Hepatocyte (in vitro differentiated cells): Measurements from ENCODE around the gene FOXO3. TPM values are rescaled to one million over a fixed set of nuclear protein-coding genes. Genes with fewer than 3 reads are reported as not detected.

ENCODE experiments used
- DNase-seq: peaks from one replicate; pipeline ENCODE4 v3.0.0-alpha.2; 2016; ENCODE audit warnings: low spot score
- H2AFZ ChIP-seq: fragments of 200-600 bp; sonication (generic); 2 replicates; pipeline ENCODE4 v1.6.0; 2016; ENCODE audit warnings: antibody characterized with exemption, mild to moderate bottlenecking
- H3K27ac ChIP-seq: fragments of 200-600 bp; sonication (generic); 2 replicates; pipeline ENCODE4 v1.5.1; 2016; ENCODE audit warnings: mild to moderate bottlenecking
- H3K27me3 ChIP-seq: fragments of 200-600 bp; sonication (generic); 2 replicates; pipeline ENCODE4 v1.6.1; 2016
- H3K36me3 ChIP-seq: fragments of 200-600 bp; sonication (generic); replicated peaks from 2 replicates; pipeline ENCODE4 v1.5.1; 2016; ENCODE audit warnings: low read depth; ENCODE audit not compliant: insufficient read depth
- H3K4me1 ChIP-seq: fragments of 200-600 bp; sonication (generic); 2 replicates; pipeline ENCODE4 v1.5.1; 2016; ENCODE audit warnings: mild to moderate bottlenecking, moderate library complexity; ENCODE audit not compliant: insufficient read depth
- H3K4me2 ChIP-seq: fragments of 200-600 bp; sonication (generic); 2 replicates; pipeline ENCODE4 v1.6.0; 2016
- H3K4me3 ChIP-seq: fragments of 200-600 bp; sonication (generic); 2 replicates; pipeline ENCODE4 v1.5.1; 2016; ENCODE audit warnings: mild to moderate bottlenecking
- H3K79me2 ChIP-seq: fragments of 200-600 bp; sonication (generic); 2 replicates; pipeline ENCODE4 v1.6.0; 2017; ENCODE audit warnings: mild to moderate bottlenecking
- H3K9me2 ChIP-seq: fragments of 200-600 bp; sonication (generic); replicated peaks from 2 replicates; pipeline ENCODE4 v1.6.0; 2017; ENCODE audit warnings: mild to moderate bottlenecking; ENCODE audit not compliant: insufficient read depth
- H3K9me3 ChIP-seq: fragments of 200-600 bp; sonication (generic); 2 replicates; pipeline ENCODE4 v1.5.1; 2016; ENCODE audit warnings: low read depth, mild to moderate bottlenecking
- H4K20me1 ChIP-seq: fragments of 200-600 bp; sonication (generic); 2 replicates; pipeline ENCODE4 v1.6.0; 2016; ENCODE audit warnings: mild to moderate bottlenecking; ENCODE audit not compliant: insufficient read depth, poor library complexity, severe bottlenecking
- CTCF ChIP-seq: fragments of 200-600 bp; sonication (generic); IDR thresholded peaks from 2 replicates; pipeline ENCODE4 v1.5.1; 2016; ENCODE audit warnings: antibody characterized with exemption, mild to moderate bottlenecking; ENCODE audit not compliant: poor library complexity
- EZH2 ChIP-seq: fragments of 200-600 bp; sonication (generic); IDR thresholded peaks from 2 replicates; pipeline ENCODE4 v1.6.1; 2016; ENCODE audit warnings: antibody characterized with exemption, mild to moderate bottlenecking, borderline replicate concordance
- EZH2phosphoT487 ChIP-seq: fragments of 200-600 bp; sonication (generic); IDR thresholded peaks from one replicate; pipeline ENCODE4 v1.6.1; 2018; ENCODE audit warnings: antibody characterized with exemption, mild to moderate bottlenecking, low read depth, moderate library complexity; ENCODE audit not compliant: unreplicated experiment, severe bottlenecking
- WGBS: methylation state at CpG from one replicate; pipeline ENCODE4 v1.1.6; 2016; ENCODE audit warnings: low lambda C conversion rate; ENCODE audit errors: missing lambda C conversion rate; 5-methylcytosine and 5-hydroxymethylcytosine counted together
- polyA plus RNA-seq: library from polyadenylated mRNA; unstranded; fragments of >200 nt; fragmentation: Nextera tagmentation; extraction: Ambion mirVana; gene quantifications from 2 replicates; pipeline ENCODE4 v1.2.1, GENCODE V29; 2016
- total RNA-seq: library from RNA; depleted of rRNA; stranded (reverse); fragments of >200 nt; gene quantifications from 2 replicates; pipeline ENCODE4 v1.2.3, GENCODE V29; 2014

FOXO3 gene
- total and polyA plus RNA-seq, 2 experiments from 2014 or later = 44.6 to 54.9 TPM

GRCh38 chr6:108565091-108565766, 4.5 kb downstream of the FOXO3 start:
- H3K36me3 ChIP-seq = no peaks in the 10 kb centered on the region
- H3K4me1 ChIP-seq = peaks cover 27% of the 10 kb centered on the region
- H3K9me3 ChIP-seq = no peaks in the 10 kb centered on the region
- WGBS = 70% methylated on average over 4 of the region's 4 CpGs
- TF ChIP-seq EZH2 = no peak
- TF ChIP-seq CTCF = no peak
- no peak for TF ChIP-seq EZH2phosphoT487
- peaks cover 85% of the 10 kb centered on the region for H3K79me2 ChIP-seq
- no peak overlapping the region for H3K4me3 ChIP-seq
- H4K20me1 ChIP-seq = peaks cover 81% of the 10 kb centered on the region
- no peak for DNase-seq
- no peak overlapping the region for H2AFZ ChIP-seq
- H3K9me2 ChIP-seq = no peaks in the 10 kb centered on the region
- no peaks in the 10 kb centered on the region for H3K27me3 ChIP-seq
- peak overlapping the region; percentile 89 for H3K4me2 ChIP-seq
- H3K27ac ChIP-seq = peak overlapping the region; percentile 18

- Histone ChIP-seq H3K9me2 (no peaks in the 10 kb centered on the region), H3K9me3 (no peaks in the 10 kb centered on the region), H4K20me1 (peaks cover 87% of the 10 kb centered on the region), H3K36me3 (no peaks in the 10 kb centered on the region), H3K79me2 (peaks cover 91% of the 10 kb centered on the region), H3K27ac (peak overlapping the region; percentile 18), H3K27me3 (no peaks in the 10 kb centered on the region), H2AFZ (no peak overlapping the region), H3K4me2 (peak overlapping the region; percentile 89), H3K4me3 (no peak overlapping the region), H3K4me1 (peaks cover 27% of the 10 kb centered on the region)
- no peak for DNase-seq
- TF ChIP-seq EZH2phosphoT487 (no peak), CTCF (peak; percentile 11)
- WGBS = 47% methylated on average over 4 of the region's 4 CpGs
Measured at GRCh38 chr6:108565893-108566292, 5.2 kb downstream of the FOXO3 start.

- H3K4me2 ChIP-seq = peak overlapping the region; percentile 89
- peaks cover 96% of the 10 kb centered on the region for H3K79me2 ChIP-seq
- peak overlapping the region; percentile 18 for H3K27ac ChIP-seq
- no peaks in the 10 kb centered on the region for H3K9me2 ChIP-seq
- H3K36me3 ChIP-seq = no peaks in the 10 kb centered on the region
- H3K27me3 ChIP-seq = no peaks in the 10 kb centered on the region
- H2AFZ ChIP-seq = no peak overlapping the region
- no peak for DNase-seq
- no peak for TF ChIP-seq CTCF
- TF ChIP-seq EZH2phosphoT487 = no peak
- no peak for TF ChIP-seq EZH2
- peaks cover 91% of the 10 kb centered on the region for H4K20me1 ChIP-seq
- H3K4me1 ChIP-seq = peaks cover 27% of the 10 kb centered on the region
- H3K4me3 ChIP-seq = no peak overlapping the region
- no peaks in the 10 kb centered on the region for H3K9me3 ChIP-seq
Measured at GRCh38 chr6:108566406-108566805, 5.7 kb downstream of the FOXO3 start.

GRCh38 chr6:108568101-108568500, 7.4 kb downstream of the FOXO3 start:
- no peak for DNase-seq
- no peaks in the 10 kb centered on the region for H3K36me3 ChIP-seq
- H3K9me3 ChIP-seq = no peaks in the 10 kb centered on the region
- H3K9me2 ChIP-seq = no peaks in the 10 kb centered on the region
- H3K79me2 ChIP-seq = peaks cover 99% of the 10 kb centered on the region
- no peak overlapping the region for H3K4me2 ChIP-seq
- peaks cover 27% of the 10 kb centered on the region for H3K4me1 ChIP-seq
- no peaks in the 10 kb centered on the region for H3K27me3 ChIP-seq
- H3K27ac ChIP-seq = no peak overlapping the region
- H4K20me1 ChIP-seq = peaks cover 92% of the 10 kb centered on the region
- no peak overlapping the region for H2AFZ ChIP-seq
- TF ChIP-seq CTCF = no peak
- TF ChIP-seq EZH2 = no peak
- TF ChIP-seq EZH2phosphoT487 = no peak
- 94% methylated on average over 5 of the region's 5 CpGs for WGBS
- H3K4me3 ChIP-seq = no peak overlapping the region
